Stimulated activated CD8-positive, alpha-beta memory T cell treated with anti-CD3 and anti-CD28 coated beads, Interleukin-7, amount 100 ng/mL, for 1 hour (primary cell): ENCODE measurements around the gene AKT1.

Experiments used
- DNase-seq, 2 donors: peaks; one replicate each; pipeline ENCODE4 v3.0.0-alpha.2; 2020; ENCODE audit warnings: low read depth in 2 of 2

The AKT1 gene

GRCh38 chr14:104799244-104800014 is 3.9 kb upstream of the AKT1 start:
- no peak for DNase-seq

- DNase-seq, result no peak
These were observed 3.0 kb upstream of the AKT1 start for GRCh38 chr14:104798300-104799243.

GRCh38 chr14:104797115-104798044 is 1.8 kb upstream of the AKT1 start:
- no peak for DNase-seq

GRCh38 chr14:104796687-104797081 is 1.1 kb upstream of the AKT1 start:
- no peak for DNase-seq

- DNase-seq, result peak; percentile 44 to 52
These were observed 486 bp upstream of the AKT1 start for GRCh38 chr14:104795781-104796686.

- no peak for DNase-seq
These were observed 936 bp downstream of the AKT1 start for GRCh38 chr14:104794631-104794992.

- DNase-seq, result no peak
These were observed 1.4 kb downstream of the AKT1 start for GRCh38 chr14:104794099-104794498.

- no peak for DNase-seq
These were observed 1.9 kb downstream of the AKT1 start for GRCh38 chr14:104793703-104793959.

GRCh38 chr14:104792945-104793702 is 2.4 kb downstream of the AKT1 start:
- DNase-seq, result no peak

GRCh38 chr14:104792101-104792884 is 3.3 kb downstream of the AKT1 start:
- no peak for DNase-seq

GRCh38 chr14:104791425-104791824 is 4.1 kb downstream of the AKT1 start:
- DNase-seq, result no peak

GRCh38 chr14:104789752-104790743 is 5.5 kb downstream of the AKT1 start:
- no peak for DNase-seq

- DNase-seq, result no peak
These were observed 6.5 kb downstream of the AKT1 start for GRCh38 chr14:104788873-104789663.

GRCh38 chr14:104788161-104788818 is 7.3 kb downstream of the AKT1 start:
- no peak for DNase-seq

- no peak for DNase-seq
These were observed 7.8 kb downstream of the AKT1 start for GRCh38 chr14:104787736-104788135.

- no peak for DNase-seq
These were observed 8.5 kb downstream of the AKT1 start for GRCh38 chr14:104786726-104787675.
